ENCODE measurements around the gene ICE2.

Gene ICE2

GRCh38 chr15:60385620-60386552, 93.1 kb downstream of the ICE2 start:
- no peak for DNase-seq

- no peak for DNase-seq
These were observed 94.3 kb downstream of the ICE2 start for GRCh38 chr15:60384526-60385126.

DNA sequence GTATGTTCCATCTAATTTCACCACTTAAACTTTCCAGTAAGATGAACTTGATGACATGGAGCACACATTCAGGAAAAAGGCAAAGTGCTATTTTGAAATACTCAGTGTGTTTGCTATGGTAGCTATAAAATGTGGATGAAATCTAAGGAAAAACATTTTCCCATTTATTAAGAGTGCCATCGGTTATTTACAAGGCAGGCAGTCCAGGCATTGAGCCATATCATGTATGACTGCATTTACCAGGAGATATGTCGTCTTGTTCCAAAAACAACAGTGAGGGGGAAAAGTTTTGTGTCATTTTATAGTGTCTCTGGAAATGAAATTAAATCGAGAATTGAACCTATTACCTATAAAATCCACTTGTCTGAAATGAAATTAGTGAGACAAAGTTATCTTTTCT, 94.9 kb downstream of the ICE2 start:
- no peak for DNase-seq

DNA sequence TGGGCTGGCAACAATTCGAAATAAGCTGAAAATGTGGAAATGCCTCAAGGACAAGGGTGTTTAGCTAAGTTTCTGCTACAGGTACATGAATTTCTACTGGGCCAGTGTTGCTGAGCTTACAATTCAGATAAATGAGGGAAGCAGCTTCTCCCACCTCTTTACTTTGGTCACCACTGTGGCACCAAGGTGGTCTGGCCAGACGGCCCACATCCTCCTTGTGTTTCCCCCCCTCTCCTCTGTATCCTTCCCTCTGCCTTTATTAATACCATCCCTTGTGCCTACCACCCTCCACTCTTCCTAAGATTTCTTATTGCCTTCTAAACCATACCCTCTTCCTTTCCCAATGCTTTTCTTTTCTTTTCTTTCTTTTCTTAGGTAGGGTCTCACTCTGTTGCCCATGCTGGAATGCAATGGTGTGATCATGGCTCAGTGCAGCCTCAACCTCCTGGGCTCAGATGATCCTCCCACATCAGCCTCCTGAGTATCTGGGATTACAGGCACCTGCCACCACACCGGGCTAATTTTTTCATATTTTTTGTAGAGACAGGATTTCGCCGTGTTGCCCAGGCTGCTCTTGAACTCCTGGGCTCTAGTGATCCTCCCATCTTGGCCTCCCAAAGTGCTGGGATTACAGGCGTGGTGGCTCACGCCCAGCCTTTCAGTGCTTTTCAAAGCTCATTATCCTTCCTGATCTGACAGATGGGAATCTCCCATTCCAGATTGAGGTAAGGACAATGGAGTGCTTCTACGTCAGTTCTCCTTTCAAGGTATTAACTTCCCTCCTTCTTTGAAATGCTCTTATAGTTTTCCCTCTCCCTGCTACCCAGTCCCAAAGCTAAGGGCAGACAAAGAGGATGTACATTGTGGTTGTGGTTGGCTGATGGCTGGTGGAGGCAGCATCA, 95.9 kb downstream of the ICE2 start:
- DNase-seq = no peak

DNA sequence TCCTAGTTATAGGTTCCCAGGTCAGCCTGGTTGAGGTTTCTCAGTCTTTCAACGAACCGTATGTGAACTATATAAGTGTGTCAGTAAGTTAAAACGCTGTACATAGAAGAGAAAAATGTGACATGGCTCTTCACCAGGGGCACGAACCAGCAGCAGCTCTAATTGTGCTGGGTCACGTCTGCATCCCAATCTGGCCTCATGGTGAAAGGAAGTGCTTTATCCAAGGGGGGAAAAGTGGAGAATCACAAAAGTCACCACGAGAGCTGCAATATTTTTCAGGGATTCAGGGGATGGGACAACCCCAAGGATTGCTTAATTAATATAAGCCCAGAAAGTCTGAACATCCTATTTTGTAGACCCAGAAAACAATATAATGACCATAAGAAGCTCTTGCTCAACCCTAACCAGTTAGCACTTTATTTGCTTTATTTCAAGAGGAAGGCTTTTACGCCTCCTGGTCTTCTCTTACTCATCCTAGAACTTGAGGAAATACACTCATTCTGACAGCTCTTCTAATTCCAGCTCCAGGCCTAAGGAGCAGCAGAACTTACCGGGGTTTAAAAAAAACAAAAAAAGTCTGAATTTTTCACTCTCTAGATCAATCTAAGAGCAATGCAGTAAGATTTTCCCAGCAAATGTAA, 97.7 kb downstream of the ICE2 start:
- DNase-seq = no peak

DNA sequence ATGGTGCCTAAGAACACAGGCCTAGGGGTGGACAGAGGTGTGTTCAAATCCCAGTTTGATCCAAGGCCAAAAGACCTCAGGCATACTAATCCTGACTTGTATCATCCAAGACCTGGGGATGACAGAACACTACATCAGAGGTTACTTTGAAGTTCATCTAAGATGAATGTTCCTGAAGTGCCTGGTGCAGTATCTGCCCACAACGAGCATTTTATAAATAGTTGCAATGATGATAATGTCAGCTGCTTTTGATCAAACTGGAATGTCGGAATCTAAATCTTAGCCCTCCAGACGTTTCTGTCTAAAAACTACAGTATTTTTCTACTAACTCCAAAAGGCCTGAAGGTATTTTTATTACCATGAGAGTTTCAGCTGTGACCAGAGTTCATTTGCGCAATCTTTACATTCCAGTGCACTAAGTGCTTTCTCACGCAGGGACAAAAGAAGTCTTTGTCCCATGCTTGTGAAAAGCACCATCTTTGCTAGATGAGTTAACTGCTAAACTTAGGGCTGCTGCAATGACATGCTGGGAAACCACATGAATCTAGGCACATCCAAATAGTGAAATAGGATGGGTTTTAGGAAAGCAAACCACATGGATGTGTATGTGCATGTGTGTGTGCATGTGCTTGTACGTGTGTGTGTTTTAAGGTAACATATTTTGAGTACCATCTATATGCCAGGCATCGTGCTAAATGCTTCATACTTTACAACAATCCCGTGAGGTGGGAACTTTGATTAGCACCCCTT, 99.2 kb downstream of the ICE2 start:
- no peak for DNase-seq

GRCh38 chr15:60379185-60379524, 99.8 kb downstream of the ICE2 start:
- DNase-seq = no peak

- DNase-seq = no peak
These were observed 102.3 kb downstream of the ICE2 start for GRCh38 chr15:60376677-60377095.

GRCh38 chr15:60375306-60375705, 103.6 kb downstream of the ICE2 start:
- no peak for DNase-seq

DNA sequence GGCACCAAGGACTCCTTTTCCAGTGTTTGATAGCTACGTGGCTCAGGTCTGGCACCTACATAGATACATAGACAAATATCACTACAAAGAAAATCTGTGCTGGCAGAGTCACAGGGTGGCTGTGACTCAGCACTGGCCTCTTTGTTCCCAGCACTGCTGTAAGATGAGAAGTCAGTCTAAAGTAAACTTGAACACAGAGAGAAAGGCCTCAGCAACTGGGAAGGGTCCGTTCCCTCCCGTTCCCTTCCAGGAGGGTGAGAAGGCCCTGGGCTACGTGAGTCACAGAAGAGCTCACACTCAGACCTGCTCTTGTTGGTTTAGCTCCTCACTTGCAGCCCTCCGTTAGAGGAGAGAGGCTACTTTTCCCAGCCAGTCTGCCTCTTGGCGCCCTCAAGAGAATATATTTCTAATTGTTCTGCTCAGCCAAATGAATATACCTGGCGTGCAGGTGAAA, 104.3 kb downstream of the ICE2 start:
- no peak for DNase-seq

- no peak for DNase-seq
These were observed 104.7 kb downstream of the ICE2 start for GRCh38 chr15:60374209-60374608.

- no peak for DNase-seq
These were observed 105.2 kb downstream of the ICE2 start for GRCh38 chr15:60373745-60374144.

DNA sequence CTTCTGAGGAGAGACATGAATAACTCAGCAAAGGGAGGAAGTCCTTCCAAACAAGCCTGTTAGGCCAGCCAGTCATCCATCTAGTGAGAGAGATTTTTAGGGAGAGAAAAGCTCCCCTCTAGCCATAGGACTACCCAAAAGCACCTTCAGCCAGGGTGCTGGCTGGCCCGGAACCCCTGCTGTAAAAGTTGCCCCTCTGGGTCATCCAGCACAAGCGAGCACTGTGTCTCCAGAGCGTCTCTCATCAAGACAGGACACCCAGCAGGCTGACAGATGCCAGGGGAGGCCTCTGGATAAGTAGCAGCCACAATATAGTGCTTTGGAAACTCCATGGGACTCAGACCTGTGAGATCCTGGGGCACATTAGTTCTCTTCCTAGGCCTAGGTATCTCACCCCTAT, 105.6 kb downstream of the ICE2 start:
- no peak for DNase-seq

DNA sequence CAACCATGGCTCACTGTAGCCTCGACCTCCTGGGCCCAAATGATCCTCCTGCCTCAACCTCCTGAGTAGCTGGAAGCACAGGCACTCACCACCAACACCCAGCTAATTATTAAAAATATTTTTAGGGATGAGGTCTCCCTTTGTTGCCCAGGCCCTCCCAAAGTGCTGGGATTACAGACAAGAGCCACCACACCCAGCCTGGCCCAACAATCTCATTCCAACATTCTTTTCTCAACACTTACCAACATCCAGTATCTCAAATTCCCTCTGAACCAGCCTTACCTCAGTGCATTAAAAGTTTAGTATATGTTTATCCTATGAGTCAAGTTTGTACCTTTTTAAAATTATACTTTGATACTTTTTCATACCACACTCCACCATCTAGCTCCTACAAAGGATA, 106.2 kb downstream of the ICE2 start:
- no peak for DNase-seq

- no peak for DNase-seq
These were observed 106.7 kb downstream of the ICE2 start for GRCh38 chr15:60372227-60372626.

DNA sequence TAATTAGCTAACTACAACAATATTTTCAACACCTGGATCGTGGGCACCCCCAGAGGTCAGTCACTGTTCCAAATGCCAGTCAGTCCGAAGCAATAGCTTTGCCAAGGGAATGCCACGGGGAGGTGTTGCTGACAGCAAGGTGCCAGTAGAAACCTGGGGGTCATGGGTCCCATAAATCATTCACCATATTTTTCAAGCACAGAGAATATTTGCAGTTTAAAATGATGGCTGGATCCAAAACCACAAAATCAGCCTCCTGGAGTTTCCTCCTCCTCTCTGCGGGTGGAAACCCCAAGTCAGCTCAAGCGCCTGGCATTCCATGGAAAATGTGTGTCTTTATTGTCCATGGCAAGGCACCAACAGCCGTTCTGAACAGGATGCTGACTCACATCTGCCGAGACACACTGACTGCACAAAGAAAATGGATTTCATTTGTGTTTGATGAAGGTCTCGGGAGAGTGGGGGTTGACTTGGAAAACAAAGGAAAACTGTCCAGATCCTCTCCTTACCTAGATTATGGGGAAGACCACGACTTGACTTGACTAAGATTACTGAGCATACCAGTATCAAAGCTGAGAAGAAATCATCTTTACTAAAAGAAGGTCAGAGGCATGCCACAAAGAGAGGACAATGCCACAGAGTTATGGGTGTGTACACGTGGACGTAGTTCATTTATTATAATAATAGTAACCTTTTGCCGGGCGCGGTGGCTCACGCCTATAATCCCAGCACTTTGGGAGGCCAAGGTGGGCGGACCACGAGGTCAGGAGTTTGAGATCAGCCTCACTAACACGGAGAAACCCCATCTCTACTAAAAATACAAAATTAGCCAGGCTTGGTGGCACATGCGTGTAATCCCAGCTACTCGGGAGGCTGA, 107.5 kb downstream of the ICE2 start:
- DNase-seq = no peak

DNA sequence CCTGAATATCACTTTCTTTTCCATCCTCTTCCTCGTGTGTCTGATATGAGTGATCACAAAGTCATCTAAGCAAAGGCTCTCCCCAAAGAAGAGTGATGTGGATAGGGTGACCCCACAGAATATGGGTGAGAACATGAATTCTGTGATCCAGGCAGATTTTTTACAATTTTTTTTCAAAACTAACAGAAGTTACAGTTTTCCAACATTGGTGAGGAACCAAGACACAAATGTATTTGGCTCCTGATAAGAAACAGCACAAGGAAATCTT, 108.1 kb downstream of the ICE2 start:
- no peak for DNase-seq

DNA sequence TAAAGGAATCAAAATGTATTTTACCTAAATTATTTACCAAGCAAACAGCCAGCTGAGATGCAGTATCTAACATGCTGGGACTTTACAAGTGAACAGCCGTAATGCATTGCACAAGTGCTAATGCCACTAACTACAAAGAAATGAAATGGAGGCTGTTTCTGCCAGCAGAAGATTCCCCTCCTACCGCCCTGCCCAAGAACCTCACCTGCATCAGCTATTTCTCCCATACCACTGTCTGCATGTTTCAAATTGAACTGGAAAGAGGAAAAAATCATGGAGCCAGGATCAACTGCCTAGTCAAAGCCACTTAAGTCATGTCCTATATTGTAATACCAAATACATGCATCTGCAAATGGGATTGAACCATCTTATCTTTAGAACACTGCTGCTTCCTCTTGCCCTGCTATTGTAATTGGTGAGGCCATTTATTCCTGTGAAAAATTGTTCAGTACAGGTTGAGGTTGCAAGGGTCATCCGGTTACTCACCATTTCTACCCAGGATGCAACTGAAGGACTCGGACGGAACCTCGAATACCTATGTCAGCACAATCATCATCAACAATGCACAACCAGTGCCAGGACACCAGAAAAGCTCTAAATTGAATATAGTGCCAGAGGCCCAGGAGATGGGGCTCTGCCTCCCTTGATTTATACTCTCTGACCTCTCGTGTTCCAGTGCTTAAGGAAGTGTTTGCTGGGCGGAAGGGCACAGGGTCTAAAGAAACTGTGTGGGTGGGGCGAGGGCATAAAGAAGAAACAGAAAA, 108.7 kb downstream of the ICE2 start:
- DNase-seq = no peak

DNA sequence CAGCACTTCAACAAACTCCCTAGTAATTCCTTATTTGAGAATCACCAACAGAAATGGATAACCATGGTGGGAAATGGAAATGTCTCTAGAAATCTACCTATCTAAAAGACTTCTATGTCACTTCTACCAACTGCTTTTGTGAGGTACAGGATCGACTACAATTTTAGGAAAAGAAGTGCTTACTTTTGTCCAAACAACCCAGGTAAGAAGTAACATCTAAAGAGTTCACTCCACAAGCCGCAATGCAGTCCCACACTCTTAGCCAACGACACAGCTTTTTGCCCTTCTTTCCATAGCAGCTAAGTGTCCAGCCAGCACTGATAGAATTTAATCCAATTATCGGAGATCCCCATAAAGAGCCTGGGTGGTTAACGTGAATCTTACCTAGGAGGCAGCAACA, 109.2 kb downstream of the ICE2 start:
- no peak for DNase-seq

Measured in activated gamma-delta T cell (primary cell).